Hematopoietic multipotent progenitor cell (in vitro differentiated cells): ENCODE results near the gene MERTK. TPM values are rescaled to one million over a fixed set of nuclear protein-coding genes. Genes with fewer than 3 reads are reported as not detected.
"Not testable (repeated sequence)": the region's sequence is repeated elsewhere in the genome, so short reads cannot be mapped to it uniquely, and the experiment has no call there.

Source experiments
- DNase-seq, 3 donors: peaks; one replicate each; pipeline ENCODE4 v3.0.0-alpha.2; 2011 to 2015; ENCODE audit warnings: low read depth in 2 of 3, low spot score in 2 of 3
- total RNA-seq: library from RNA; depleted of rRNA; stranded (reverse); fragments of >200 nt; gene quantifications from one replicate; pipeline ENCODE4 v1.2.3, GENCODE V29; 2012

Gene MERTK
- total RNA-seq, 1 donor = 8.6 TPM

DNA sequence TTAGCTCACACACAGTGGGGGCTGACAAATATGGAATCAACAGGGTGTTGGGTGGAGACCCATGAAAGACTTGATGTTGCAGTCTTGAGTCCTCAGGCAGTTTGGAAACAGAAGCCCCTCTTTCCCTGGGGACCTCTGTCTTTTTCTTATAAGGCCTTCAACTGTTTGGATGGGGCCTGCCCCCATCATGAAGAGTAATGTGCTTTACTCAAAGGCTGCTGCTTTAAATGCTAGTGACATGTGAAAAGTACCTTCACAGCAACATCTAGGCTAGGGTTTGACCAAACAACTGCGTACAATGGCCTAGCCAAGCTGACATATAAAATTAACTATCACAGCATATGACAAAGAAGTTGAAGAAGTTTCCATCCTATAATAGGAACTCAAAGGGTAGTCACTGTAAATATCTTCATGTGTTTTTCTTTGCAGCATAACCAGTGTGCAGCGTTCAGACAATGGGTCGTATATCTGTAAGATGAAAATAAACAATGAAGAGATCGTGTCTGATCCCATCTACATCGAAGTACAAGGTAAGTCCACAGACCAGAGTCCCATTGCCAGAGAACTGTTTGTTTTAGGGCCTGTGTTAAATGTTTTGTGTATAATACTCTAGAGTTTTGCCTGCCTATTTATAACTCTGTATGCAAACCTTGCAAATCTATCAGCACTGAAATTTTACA, 46.3 kb downstream of the MERTK start:
- peak in 1 of 3 donors; percentile 32 for DNase-seq

DNA sequence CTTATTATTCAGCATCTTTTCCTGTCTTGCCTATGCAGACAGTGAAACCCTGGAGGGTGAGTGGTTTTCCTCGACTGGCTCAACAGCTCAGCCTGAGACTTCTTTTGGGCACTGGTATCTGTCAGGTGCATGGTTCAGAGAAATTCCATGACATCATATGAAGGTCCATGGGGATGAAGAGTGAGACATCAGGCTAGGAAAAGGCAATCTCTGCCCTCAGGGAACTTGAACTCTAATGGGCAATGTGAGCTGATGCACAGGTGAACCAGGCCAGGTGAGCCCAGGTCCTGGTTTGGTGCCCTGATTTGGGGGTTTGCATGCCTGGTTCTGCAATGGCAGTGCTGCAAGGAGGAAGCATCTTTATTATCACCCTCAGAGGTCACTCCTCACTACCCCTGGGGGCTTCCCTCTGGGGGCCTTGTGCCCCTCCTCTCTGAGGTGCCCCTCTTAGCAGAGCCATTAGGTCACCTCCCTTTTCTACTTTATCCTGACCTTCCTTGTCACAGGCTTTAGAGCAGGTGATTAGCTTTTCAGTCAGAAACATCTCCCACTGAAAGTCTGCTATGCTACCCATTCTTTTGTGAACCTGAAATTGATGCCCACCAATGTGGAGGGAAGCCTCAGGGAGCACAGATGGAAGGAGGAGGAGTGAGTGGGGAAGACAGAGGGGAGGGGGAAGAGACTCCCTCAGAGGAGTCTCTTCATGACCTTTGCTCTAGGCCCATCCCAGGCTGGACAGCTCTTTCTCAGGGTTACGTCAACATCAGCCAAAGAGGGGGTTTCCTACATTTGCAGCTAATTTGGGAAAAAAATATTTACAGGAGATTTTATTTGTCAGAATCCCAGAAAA, 47.3 kb downstream of the MERTK start:
- no peak for DNase-seq

DNA sequence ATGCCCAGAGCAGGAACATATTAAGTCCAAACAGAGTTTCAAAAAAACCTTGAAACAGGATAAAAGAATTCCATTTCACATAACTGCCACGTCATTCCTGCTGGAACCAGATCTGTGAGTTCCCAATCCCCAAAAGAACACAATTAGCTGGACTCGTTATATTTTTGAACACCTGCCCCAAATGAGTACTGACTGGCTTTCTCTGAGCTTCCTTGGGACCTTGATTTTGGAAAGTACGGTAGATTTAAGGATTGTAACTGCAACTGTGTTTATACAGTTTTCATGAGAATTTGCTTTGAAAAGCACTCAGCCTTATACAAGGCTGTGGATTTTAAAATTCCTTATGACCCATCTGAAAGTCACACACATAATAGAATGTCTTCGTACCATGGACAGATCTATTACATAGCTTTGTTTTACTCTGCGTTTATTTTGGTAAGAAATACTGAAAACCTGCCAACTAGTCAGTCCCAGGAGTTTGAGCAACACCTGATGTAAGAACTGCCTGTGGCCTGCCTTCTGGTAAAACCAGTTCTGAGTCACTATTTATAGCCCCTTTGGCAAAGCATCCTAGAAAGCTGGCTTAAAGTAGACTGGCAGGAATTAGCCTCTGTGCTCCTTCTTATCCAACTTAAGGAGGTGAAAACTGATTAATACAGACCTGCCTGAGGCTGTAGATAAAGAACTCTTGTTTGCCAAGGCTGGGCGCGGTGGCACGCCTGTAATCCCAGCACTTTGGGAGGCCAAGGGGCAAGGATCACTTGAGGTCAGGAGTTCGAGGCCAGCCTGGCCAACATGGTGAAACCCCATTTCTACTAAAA, 48.1 kb downstream of the MERTK start:
- DNase-seq = no peak

DNA sequence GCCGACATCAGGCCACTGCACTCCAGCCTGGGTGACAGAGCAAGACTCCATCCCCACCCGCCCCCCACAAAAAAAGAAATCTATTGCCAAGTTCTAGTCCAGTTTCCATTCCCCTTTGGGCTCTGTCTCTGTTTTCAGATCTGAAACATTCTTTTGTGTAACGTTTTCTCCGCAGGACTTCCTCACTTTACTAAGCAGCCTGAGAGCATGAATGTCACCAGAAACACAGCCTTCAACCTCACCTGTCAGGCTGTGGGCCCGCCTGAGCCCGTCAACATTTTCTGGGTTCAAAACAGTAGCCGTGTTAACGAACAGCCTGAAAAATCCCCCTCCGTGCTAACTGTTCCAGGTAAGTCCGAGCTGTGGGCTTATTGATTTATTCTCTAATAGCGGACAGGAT, 48.8 kb downstream of the MERTK start:
- DNase-seq = no peak

DNA sequence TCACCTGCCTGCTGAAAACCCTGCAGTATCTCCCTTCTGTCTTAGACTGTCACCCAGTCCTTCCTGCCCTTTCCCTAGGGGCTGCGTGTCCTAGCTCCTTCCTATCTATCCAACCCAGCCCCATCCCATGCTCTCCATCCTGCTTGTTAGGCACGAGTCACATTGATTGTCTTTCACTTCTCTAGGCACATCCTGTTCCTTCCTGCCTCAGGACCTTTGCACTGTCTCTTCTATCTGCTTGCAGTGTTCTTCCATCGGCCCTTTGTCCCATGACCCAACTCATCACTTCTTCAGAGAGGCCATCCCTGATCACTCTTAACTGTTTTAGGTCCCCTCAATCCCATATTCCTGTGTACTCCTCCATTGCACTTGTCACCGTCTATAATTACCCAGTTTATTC, 50.4 kb downstream of the MERTK start:
- no peak for DNase-seq

DNA sequence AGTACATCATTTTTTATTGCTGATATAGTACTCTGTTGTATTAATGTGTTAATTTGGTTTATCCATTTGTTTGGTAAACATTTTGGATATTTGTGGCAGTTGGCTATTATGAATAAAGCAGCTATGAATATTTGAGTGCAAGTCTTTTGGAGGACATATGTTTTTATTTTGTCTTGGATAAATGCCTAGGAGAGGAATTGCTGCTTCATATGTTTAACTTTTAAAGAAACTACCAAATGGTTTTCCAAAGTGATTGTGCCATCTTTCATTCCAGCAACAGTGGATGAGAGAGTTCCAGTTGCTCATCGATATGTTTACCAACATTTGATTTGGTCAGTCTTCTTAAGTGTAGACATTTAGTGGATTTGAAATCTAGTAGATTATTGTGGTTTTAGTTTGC, 51.8 kb downstream of the MERTK start:
- no peak for DNase-seq

DNA sequence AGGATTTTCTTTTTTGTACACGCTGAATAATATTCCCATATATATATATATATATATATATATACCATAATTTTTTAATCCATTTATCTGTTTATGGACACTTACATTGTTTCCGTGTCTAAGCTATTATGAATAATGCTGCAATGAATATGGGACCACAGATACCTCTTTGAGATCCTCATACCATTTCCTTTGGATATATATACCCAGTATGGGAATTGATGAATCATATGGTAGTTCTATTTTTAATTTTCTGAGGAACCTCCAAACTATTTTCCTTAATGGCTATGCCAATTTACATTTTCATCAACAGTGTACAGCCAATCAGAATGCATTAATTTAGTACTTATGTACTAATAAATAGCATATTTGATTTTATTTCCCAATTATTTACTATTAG, 53.1 kb downstream of the MERTK start:
- DNase-seq = no peak

DNA sequence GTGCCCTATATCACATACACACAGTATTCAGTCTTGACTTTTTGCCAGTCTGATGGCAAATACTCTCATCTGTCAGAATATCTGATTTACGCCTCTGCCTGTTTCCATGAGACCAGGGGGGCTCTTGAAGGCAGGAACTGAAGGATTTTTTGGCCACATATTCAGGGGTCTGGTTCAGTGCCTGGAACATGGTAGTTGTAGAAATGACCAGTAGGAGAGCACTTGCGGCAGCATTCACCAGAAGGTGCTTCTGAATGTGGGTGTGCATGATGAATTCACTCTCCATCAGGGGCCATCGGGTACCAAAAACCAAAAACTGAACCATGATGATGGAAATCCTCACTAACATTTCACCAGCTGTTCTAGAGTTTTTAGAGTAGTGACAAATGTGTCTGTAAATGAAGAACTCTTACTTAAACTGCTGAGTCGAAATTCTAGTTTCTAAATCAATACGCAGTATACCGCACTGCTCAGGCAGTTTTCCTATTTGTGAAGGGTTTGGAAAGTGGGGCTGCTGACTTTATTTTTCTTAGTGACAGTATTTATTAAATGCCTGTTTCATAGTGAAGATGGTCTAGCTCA, 54.6 kb downstream of the MERTK start:
- DNase-seq = no peak

DNA sequence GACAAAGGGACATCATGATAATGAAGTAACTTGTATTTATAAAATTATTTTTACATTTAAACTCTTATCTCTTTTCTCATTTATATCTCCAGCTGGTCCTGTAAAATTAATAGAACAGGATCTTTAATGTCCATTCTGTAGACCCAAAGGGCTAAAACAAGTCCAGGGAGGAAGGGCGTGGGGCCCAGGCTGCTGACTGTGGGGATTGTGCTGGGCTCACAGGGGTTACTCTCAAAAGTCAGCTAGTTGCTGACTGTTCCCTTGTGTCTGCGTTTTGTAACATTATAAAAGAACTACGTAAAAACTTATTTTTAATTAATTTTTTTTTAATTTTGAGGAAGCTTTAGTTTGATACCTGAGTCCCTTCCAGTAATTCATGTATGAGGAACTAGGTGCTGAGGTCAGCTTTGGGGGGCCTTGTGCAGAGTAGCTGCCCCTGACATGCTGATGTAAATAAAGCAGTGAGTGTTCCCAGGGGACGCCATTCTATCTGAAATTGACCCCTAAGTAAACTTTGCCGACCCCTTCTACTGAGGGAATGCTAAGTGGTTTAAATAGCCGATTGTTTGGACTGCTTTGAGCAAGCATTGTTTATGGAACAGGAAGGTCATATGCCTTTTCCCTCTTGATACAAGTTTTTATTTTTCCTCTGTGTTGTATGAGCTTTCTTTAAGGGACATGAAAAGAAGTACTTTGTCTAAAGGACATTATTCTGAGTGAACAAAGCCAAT, 56.4 kb downstream of the MERTK start:
- DNase-seq = no peak

DNA sequence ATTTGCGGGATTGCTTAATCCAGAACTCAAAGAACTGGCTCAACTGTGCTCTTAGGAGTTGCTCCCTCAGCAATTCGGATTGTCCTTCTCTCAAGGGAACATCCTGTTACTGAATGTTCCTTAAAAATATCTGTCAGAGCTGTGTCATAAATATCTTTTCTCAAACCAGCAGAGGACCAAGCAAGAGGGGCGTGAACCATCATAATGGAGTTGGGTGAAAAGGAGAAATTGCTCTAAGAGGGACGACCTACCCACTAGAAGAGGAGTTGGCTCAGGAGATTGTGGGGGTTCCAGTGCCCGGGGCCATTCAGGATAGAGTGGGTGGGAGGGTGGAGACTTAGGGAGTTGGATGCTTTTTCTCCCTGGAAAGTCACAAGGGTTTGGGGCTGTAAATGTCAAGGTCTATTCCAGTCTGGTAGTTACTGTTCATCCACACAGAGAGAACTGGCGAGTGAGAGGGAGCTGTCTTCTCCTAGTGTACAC, 59.5 kb downstream of the MERTK start:
- no peak for DNase-seq

DNA sequence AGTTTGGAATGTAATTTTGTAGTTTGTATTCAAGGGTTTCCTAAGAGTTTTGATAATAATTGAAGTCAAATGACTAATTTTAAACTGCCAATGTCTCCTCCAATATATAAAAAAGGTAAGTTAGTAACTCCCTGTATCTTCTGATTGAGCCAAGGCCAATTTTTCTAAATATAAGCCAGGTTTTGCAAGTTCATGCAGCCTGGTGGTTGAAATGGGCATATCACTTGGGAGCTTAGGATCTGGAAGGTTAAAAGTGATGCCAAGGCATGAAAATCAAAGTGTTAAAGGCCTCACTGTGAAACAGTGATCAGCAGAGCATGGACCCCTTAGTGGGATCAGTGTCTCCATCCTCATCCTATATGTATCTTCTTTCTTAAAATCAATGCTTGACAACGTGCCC, 60.5 kb downstream of the MERTK start:
- no peak for DNase-seq

DNA sequence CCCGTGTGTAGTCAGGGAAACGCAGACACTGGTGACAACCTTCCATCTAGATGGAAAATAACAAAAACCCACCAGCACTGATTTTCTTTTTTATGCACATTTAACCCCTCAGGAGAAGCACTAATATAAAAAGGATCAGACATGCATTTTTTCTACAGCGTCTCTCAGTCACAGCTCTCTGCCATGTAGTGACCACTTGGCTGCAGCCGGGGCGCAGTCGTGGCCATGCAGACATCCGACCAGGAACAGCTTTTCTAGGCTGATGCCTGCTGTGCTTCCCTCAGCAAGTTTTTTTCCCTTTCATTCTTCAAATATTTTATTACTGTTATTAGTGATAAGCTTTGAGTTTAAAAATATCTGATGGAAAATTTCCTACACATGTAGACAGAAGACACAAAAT, 63.3 kb downstream of the MERTK start:
- DNase-seq = no peak

DNA sequence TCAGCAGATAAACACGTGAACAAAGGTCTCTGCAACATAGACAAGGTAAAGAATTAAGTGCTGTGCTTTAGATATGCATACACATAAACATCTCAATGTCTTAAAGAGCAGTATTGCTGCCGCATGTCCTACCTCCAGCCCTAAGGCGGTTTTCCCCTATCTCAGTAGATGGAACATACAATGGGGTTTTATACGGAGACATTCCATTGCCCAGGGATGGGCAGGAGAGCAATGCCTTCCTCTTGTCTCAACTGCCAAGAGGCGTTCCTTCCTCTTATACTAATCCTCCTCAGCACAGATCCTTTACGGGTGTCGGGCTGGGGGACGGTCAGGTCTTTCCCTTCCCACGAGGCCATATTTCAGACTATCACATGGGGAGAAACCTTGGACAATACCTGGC, 64.7 kb downstream of the MERTK start:
- DNase-seq = not testable (repeated sequence)

DNA sequence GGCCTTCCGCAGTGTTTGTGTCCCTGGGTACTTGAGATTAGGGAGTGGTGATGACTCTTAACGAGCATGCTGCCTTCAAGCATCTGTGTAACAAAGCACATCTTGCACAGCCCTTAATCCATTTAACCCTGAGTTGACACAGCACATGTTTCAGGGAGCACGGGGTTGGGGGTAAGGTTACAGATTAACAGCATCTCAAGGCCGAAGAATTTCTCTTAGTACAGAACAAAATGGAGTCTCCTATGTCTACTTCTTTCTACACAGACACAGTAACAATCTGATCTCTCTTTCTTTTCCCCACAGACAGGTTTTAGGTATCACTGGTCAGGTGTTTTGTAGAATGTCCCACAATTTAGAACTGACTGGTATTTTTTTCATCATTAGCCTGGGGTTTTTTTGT, 65.1 kb downstream of the MERTK start:
- DNase-seq = not testable (repeated sequence)

DNA sequence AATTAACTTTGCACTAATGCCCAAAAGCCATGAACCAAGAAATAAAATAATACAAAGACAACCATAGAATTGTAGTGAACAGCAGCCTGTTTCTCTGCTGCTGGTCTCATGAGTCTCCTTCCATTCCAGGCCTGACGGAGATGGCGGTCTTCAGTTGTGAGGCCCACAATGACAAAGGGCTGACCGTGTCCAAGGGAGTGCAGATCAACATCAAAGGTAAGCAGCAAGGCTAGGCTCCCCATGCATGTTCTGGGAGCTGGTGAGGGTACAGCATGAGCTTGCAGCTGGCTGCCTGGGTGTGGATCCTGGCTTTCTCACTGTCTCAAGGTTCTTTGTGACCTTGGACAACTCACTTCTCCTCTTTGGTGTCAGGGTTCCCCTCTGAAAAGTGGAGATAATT, 66.7 kb downstream of the MERTK start:
- DNase-seq = no peak

DNA sequence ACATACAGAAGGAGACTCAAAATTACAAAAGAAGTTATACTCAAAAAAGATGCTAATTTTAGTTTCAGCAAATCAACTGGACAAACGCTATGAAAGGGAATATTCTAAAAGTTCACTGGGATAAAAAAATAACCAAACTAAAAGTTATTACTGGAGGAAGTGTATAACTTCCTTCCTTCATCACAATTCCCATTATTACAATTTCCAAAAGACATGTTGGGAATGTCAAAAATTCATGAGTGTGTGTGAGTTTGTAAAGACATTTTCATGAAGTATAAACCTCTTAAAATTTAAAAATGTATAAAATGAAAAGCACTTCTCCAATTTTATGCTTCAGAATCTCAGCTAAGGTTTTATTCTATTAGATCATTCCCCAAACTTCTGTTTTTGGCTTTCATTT, 67.8 kb downstream of the MERTK start:
- no peak for DNase-seq

DNA sequence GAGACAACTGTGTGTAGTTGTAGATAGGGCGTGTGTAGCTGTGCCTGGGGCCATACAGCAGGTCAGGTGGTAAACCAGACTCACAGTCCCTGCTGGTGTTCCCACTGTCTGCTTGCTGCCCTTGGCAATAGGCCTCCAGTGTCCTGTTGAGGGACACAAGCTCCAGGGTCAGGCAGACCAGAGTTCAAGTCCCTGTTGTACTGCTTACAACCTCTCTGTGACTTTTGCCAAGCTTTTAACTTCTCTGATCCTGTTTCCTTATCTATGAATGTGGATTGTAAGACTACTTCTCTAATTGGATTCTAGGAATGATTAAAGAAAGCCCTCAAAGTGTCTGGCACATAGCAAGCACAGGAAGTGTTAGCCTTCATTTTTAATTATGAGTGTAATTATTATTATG, 68.6 kb downstream of the MERTK start:
- no peak for DNase-seq

DNA sequence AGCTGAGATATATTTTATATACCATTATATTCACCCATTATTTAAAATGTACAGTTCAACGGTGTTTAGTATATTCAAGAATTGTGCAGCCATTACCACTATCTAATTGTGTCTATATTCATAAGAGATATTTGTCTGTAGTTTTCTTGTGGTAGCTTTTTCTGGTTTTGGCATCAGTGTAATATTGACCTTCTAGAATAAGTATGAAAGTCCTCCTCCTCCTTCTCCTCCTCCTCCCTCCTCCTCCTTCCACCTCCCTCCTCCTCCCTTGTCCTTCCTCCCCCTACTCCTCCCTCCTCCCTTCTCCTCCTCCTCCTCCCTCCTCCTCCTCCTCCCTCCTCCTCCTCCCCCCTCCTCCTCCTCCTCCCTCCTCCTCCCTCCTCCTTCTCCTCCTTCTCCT, 72.0 kb downstream of the MERTK start:
- no peak for DNase-seq

DNA sequence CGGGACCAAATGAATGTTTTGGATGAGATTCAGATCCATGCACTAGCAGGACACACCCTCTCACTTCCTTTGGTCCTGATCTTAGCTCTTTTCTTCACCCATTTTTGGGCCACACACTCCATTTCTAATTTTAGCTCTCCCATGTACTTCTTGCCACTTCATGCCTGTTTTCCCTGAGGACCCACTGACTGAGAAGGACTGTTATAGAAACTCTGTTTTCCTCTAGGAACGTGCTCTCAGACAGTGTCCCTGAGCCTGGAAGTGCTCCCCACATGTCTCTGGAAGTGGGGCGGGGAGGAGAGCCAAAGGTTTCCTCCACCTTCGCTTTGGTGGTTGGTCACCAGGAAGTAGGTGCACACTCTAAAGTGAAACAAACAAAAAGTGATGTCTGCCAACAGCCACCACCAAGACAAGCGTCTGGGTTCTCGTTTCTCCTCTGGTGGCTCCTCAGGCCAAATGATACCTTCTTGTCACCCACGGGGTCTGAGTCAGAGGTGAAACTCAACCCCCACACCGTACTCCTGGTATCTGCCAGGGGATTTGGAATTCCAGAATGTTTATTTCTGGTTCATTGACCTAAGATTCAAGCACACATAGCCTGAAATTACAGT, 74.7 kb downstream of the MERTK start:
- no peak for DNase-seq

DNA sequence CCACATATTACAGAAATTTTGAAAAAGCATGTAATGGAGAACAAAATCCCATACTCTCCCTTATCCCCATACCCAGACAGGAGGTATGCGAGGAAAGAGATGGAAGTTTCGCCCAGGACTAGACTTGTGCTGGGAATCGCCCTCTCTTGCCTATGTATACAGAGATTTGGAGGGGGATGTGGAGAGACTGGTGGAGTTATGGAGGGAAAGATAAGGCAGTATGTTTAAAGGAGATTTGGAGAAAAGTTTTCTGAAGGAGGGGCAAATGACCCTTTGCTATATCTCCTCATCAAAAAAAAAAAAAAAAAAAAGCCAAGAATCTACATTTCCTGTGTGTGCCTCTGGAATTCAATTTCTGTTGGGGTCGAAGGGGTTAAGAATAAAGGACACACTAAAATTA, 75.3 kb downstream of the MERTK start:
- no peak for DNase-seq
